NT2/D1 (cell line): Measurements from ENCODE around the gene CLEC18B.
"Not testable (repeated sequence)": the region's sequence is repeated elsewhere in the genome, so short reads cannot be mapped to it uniquely, and the experiment has no call there.

Experiments
- DNase-seq: peaks from one replicate; pipeline ENCODE4 v3.0.0-alpha.2; 2011; ENCODE audit warnings: low read depth, low spot score
- H3K27me3 ChIP-seq: 2 replicates; pipeline ENCODE4 v1.6.0; 2011; ENCODE audit warnings: mild to moderate bottlenecking; ENCODE audit not compliant: insufficient read length, insufficient read depth
- H3K36me3 ChIP-seq: 2 replicates; pipeline ENCODE4 v1.6.1; 2011; ENCODE audit warnings: mild to moderate bottlenecking, low read length, mixed read lengths; ENCODE audit not compliant: insufficient read depth, insufficient read length
- H3K4me1 ChIP-seq: 2 replicates; pipeline ENCODE4 v1.5.1; 2011; ENCODE audit not compliant: insufficient read depth, insufficient read length
- H3K4me3 ChIP-seq: 2 replicates; pipeline ENCODE4 v1.5.1; 2011; ENCODE audit warnings: low read depth; ENCODE audit not compliant: insufficient read length
- H3K9ac ChIP-seq: 2 replicates; pipeline ENCODE4 v1.6.0; 2011; ENCODE audit warnings: low read depth; ENCODE audit not compliant: insufficient read length
- H3K9me3 ChIP-seq: 2 replicates; pipeline ENCODE4 v1.5.1; 2011; ENCODE audit warnings: mild to moderate bottlenecking, low read length; ENCODE audit not compliant: insufficient read depth
- SUZ12 ChIP-seq: IDR thresholded peaks from 2 replicates; pipeline ENCODE4 v1.6.1; 2011; ENCODE audit not compliant: insufficient read length, insufficient read depth; ENCODE audit errors: extremely low read depth
- YY1 ChIP-seq: IDR thresholded peaks from 2 replicates; pipeline ENCODE4 v1.6.1; 2011; ENCODE audit not compliant: insufficient read length, insufficient read depth
- ZNF274 ChIP-seq: IDR thresholded peaks from 2 replicates; pipeline ENCODE4 v1.6.1; 2011; ENCODE audit warnings: mild to moderate bottlenecking, low read depth, low read length

CLEC18B gene

DNA sequence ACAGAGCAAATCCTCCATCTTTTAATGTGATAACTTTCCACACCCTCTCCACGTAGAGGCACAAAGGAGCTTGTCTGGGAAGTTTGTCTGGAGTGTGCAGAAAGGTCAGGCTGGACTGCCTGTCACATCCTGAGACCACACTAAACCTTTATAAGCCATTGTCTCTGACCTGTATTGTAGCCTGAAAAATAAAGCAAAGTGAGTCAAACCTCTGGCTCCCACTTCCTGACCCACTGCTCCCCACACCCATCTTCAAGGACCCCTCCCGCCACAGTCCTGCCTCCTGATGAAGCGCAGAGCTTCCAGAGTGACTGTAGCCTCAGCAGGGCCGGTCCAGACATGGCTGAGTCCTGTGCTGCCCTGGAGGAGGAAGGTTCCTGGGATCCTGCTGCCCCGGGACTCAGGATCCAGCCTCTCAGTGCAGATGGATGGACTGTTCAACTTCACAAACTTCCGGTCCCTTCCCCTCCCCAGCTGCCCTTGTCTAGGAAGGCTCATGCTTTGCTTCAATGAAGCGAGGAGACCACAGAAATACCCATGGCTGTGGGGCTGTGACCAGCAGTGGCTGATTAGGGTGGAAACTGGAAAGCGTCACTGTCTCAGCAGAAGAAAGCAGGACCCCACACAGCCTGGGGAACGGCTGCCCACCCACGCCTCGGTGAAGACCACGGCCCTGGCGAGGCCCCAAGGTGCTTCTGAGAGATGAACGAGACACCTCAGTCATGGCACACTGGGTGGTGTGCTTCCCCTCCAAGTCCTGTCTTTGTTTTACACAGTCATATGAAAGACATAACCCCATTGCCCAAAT is 30.9 kb upstream of the CLEC18B start:
- Histone ChIP-seq H3K9me3 (no peaks in the 10 kb centered on the region), H3K4me3 (no peak overlapping the region), H3K27me3 (no peaks in the 10 kb centered on the region), H3K36me3 (peaks cover 71% of the 10 kb centered on the region), H3K9ac (no peak overlapping the region), H3K4me1 (peaks cover 5% of the 10 kb centered on the region)
- DNase-seq, result no peak
- TF ChIP-seq ZNF274 (no peak), YY1 (no peak), SUZ12 (no peak)

DNA sequence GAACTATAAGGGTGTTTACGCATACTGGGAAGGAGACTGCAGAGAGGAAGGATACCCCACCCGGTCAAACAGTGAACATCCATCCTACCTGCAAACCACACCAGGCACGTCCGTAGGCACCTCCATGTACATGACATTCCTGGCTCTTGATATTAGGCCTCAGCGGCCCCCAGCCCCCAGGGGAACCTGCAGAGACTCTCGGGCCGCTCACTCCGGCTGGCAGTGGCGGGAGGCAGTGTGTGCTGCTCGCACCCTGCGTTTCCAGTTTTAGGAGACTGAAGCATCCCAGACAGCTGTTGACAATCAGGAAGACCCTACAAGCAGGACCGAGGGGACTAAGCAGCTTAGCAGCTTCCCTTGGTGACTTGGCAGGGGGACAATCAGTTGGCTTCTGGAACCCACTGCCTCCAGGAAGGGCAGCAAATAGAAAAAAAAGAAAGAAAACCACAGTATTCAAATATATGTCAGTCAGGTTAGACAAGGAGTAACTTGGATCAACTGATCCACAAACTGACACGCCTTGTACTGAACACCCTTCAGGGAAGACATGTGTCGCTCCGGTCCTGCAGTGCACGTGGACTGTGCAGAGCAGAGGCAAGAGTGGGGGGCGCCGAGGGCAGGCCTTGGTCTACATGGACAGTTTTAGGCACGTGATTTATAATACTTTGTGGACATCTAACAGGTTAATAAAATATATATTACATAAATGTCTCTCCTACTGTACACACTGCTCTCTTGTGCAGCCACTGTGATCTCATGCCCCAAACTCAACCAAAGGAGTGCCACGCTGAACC is 29.9 kb upstream of the CLEC18B start:
- Histone ChIP-seq H3K4me3 (no peak overlapping the region), H3K4me1 (peaks cover 5% of the 10 kb centered on the region), H3K36me3 (peaks cover 69% of the 10 kb centered on the region), H3K27me3 (no peaks in the 10 kb centered on the region), H3K9me3 (no peaks in the 10 kb centered on the region), H3K9ac (no peak overlapping the region)
- no peak for DNase-seq
- TF ChIP-seq YY1 (no peak), SUZ12 (no peak), ZNF274 (no peak)

DNA sequence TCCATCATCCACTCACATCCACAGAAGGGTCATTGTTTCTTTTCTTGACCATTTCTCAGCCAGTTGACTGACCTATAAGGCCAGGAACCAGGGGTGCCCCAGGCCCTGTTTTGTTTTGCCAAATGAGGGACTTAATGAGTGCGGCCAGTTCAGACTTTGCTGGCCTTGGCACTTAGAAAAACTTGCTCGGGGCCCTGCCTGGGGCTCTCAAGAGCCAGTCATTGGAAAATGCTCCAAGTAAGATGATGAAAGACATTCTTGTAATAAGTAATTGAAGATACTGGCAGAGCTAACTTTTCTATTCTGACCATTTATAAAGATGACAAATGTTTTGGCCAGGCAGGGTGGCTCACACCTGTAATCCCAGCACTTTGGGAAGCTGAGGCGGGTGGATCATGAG is 29.0 kb upstream of the CLEC18B start:
- peaks cover 60% of the 10 kb centered on the region for H3K36me3 ChIP-seq
- TF ChIP-seq ZNF274, result no peak
- TF ChIP-seq YY1, result no peak
- TF ChIP-seq SUZ12, result no peak
- H3K4me3 ChIP-seq, result no peak overlapping the region
- H3K4me1 ChIP-seq, result peaks cover 5% of the 10 kb centered on the region
- H3K9ac ChIP-seq, result no peak overlapping the region
- no peaks in the 10 kb centered on the region for H3K9me3 ChIP-seq
- H3K27me3 ChIP-seq, result no peaks in the 10 kb centered on the region
- DNase-seq, result no peak

DNA sequence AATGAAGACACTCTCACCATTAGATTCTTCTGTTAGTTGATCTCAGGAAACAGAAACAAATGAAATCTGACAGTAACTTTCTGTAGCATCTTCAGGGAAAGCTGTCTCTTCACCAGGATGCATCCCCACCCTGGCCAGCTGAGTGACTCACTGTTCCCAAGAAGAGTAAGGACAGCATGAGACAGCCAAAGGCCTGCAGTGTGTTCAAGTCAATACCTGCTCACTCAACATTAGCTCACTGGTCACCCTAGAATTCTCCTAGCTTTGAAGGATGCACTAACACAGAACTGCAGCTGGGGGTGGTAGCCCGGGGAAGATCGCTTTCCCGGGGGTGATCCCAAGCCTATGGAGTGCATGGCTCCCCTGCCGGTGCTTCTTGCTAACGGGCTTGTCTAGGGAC is 28.2 kb upstream of the CLEC18B start:
- H3K36me3 ChIP-seq, result peaks cover 54% of the 10 kb centered on the region
- no peak overlapping the region for H3K9ac ChIP-seq
- peaks cover 5% of the 10 kb centered on the region for H3K4me1 ChIP-seq
- H3K27me3 ChIP-seq, result no peaks in the 10 kb centered on the region
- no peak overlapping the region for H3K4me3 ChIP-seq
- no peak for TF ChIP-seq YY1
- no peak for TF ChIP-seq ZNF274
- no peak for TF ChIP-seq SUZ12
- no peak for DNase-seq
- H3K9me3 ChIP-seq, result no peaks in the 10 kb centered on the region

DNA sequence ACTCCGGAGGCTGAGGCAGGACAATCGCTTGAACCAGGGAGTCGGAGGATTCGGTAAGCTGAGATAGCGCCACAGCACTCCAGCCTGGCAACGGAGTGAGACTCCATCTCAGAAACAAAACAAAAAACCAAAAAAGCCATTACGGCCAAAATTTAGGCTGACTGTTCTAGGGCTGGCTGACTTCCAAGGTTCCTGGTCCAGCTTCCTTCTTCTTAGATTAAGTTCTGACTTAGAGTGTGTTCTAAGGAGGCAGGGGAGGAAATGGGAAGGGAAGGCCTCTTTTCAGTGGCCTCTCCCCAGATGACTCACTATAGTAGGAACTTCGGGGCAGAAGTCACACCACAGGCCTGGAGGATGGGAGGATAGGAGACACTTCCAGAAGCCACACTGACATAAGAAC is 27.7 kb upstream of the CLEC18B start:
- Histone ChIP-seq H3K4me3 (no peak overlapping the region), H3K9me3 (no peaks in the 10 kb centered on the region), H3K27me3 (no peaks in the 10 kb centered on the region), H3K36me3 (peaks cover 54% of the 10 kb centered on the region), H3K4me1 (peaks cover 5% of the 10 kb centered on the region), H3K9ac (no peak overlapping the region)
- no peak for DNase-seq
- TF ChIP-seq YY1 (no peak), ZNF274 (no peak), SUZ12 (no peak)

DNA sequence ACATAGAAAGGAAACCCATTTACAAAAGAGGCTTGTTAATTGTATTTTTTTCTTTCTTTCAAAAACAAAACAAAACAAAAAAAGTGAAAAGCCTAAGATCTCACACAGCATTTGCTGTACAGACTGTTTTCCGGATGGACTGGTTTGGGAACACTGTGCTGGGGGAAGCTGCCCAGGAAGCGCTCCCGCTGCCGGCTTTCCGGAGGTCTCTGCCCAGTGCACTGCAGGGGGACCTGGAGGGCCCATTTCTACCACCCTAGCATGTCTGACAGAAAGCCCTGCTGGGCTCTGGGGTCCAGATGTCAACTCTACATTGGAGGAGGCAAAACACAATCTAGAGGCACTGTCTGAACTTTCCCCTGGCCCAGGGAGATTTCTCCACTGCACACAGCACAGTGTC is 26.3 kb upstream of the CLEC18B start:
- Histone ChIP-seq H3K9me3 (no peaks in the 10 kb centered on the region), H3K9ac (no peak overlapping the region), H3K36me3 (peaks cover 46% of the 10 kb centered on the region), H3K27me3 (no peaks in the 10 kb centered on the region), H3K4me3 (no peak overlapping the region), H3K4me1 (peaks cover 5% of the 10 kb centered on the region)
- DNase-seq, result no peak
- no peak for TF ChIP-seq ZNF274
- TF ChIP-seq SUZ12, result no peak

DNA sequence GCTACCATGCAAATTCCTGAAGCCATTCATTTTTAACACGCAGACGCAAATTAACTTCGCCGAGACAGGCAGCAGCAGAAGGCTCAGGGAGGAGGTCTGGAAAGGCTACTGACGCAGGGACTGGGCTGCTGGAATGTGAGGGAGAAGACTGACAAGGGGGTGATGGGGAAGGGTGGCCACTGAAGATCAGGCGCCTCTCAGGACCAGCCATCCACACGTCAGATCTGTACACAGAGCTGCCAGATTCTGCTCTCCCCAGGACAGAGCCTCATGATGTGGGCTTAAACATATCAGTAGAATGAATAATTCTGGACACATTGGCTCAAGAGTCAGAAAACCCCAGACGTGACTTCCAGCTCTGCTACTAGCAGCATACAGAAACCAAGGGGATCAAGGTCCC is 25.6 kb upstream of the CLEC18B start:
- DNase-seq, result no peak
- H3K9me3 ChIP-seq, result no peaks in the 10 kb centered on the region
- H3K36me3 ChIP-seq, result peaks cover 44% of the 10 kb centered on the region
- peaks cover 5% of the 10 kb centered on the region for H3K4me1 ChIP-seq
- H3K4me3 ChIP-seq, result no peak overlapping the region
- no peak for TF ChIP-seq YY1
- TF ChIP-seq ZNF274, result no peak
- no peak for TF ChIP-seq SUZ12
- H3K9ac ChIP-seq, result no peak overlapping the region
- H3K27me3 ChIP-seq, result no peaks in the 10 kb centered on the region

DNA sequence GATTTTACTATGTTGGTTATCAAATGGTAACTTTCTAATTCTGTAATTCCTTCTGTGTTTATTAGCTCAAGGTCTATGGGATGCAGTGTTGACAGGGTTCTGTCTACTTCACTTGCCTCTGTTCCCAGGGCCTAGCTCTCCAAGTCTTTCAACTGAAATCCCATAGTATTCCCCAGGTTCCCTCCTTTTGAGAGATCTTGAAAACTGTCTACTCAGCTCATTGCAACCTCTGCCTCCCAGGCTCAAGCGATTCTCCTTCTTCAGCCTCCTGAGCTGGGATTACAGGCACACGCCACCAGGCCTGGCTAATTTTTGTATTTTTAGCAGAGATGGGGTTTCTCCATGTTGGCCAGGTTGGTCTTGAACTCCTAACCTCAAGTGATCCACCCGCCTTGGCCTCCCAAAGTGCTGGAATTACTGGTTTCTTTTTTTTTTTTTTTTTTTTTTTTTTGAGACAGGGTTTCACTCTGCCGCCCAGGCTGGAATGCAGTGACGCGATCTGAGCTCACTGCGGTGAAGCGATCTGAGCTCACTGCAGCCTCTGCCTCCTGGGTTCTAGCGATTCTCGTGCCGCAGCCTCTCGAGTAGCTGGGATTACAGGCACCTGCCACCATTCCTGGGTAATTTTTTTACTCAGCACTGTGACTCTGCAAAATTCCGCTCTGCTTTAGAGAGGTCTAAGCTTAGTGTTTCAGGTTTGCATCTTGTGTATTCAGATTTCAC is 22.5 kb upstream of the CLEC18B start:
- peaks cover 26% of the 10 kb centered on the region for H3K36me3 ChIP-seq
- H3K4me1 ChIP-seq, H3K27me3 ChIP-seq, DNase-seq, H3K9me3 ChIP-seq, H3K4me3 ChIP-seq, H3K9ac ChIP-seq: not testable (repeated sequence)
